GM12801 (cell line): ENCODE results near the gene RGS5.

Experiments
- TF ChIP-seq, protein P1 (sequence below): IDR thresholded peaks from one replicate; pipeline ENCODE4 v1.5.1; 2011; ENCODE audit warnings: control low read depth; ENCODE audit not compliant: insufficient read length; ENCODE audit errors: extremely low read depth

Gene RGS5, protein sequence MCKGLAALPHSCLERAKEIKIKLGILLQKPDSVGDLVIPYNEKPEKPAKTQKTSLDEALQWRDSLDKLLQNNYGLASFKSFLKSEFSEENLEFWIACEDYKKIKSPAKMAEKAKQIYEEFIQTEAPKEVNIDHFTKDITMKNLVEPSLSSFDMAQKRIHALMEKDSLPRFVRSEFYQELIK

DNA sequence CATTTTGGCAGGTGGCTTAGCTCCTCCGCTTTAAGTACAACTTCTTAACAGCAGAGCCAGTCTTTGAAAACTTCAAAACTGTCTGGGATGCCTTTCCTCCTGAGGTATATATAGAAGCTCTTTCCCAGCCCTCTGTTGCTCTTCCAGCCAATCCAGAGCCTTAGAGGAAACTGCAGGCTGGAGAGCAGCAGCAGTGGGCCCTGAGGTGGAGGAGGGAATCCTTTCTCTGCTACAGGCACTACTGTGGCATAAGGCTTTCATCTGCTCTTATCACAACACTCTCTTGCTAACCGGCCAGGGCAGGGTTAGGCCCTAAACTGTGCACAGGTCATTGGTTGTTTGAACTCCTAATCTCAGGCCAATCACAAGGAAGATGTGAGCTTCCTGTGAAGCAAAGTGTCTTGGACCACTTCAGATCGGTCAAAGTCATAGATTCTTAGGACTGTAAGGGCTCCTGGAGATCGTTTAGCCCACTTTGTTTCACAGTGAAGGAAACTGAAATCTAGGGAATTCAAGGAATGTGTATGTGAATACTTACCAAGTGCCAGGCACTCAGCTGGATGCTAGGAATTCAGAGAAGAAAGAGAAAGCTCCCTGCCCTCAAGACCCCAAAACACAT, at the start of gene RGS5:
RGS5 (minus strand) TSS at position 84 of the 619 bp plus-strand sequence; CDS start at position 3, 81 bp downstream.
- TF ChIP-seq, protein P1, sequence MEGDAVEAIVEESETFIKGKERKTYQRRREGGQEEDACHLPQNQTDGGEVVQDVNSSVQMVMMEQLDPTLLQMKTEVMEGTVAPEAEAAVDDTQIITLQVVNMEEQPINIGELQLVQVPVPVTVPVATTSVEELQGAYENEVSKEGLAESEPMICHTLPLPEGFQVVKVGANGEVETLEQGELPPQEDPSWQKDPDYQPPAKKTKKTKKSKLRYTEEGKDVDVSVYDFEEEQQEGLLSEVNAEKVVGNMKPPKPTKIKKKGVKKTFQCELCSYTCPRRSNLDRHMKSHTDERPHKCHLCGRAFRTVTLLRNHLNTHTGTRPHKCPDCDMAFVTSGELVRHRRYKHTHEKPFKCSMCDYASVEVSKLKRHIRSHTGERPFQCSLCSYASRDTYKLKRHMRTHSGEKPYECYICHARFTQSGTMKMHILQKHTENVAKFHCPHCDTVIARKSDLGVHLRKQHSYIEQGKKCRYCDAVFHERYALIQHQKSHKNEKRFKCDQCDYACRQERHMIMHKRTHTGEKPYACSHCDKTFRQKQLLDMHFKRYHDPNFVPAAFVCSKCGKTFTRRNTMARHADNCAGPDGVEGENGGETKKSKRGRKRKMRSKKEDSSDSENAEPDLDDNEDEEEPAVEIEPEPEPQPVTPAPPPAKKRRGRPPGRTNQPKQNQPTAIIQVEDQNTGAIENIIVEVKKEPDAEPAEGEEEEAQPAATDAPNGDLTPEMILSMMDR, result no peak

DNA sequence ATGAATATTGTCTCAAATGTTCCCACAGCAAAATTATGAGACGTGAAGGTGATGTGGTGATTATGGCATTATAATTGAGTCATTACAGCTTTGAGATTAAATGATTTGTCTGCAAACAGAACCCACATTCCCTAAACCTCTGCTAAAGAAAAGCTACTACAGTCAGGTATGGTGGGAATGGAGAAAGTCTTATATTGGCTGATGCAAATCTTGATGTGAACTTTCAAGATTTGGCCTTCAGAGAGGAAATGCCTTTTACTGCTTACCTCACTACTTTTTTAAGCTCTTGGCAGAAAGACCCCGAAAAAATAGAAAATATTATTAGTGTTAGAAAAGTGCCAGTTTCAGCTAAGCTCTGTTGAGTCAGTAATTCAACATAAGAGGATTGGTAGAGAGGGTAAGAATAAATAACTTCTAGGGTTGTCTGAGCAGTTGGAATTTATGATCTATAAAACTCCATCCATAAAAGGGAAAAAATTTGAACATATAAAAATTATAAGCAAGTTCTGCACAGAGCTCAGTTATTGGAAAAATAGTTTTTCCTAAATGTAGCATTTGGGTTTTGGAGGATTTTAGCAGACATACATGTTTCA, 47.8 kb upstream of the RGS5 start:
- TF ChIP-seq, protein P1, result no peak

DNA sequence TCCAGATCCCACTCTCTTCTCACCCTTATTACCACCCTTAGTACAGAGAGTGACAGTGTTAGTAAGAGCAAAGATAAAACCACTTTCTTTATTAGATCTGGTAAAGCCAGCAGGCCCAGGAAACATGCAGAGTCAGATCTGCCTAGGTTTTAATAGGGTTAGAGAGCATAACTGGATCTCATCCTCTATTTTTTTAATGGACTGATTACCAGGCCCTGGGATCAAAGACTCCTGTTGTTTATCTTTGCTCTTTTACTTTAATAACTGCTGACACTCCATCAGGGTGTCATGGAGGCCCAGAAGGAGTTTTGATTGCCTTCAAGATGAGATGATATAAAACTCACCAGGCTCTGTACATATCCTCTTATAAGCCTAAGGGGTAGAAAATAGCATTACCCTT, 45.3 kb upstream of the RGS5 start:
- TF ChIP-seq, protein P1, result no peak

DNA sequence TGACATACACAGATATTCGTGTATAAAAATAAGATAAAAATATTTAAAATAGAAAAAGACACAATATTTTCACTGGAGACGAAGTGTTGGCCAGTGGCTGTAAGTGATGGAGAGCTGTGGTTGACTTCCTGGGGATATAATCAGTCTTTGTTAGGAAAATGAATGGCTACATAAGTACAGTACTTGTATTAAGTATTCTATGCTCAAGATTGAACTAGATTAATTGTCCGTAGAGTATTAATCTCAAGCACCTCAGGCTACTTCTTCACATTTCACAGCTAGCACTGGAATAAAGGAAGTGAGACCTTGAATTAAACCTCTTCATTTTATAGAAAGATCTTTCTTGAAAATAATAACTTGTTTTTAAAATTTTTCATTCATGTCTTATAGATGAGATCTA, 39.0 kb upstream of the RGS5 start:
- TF ChIP-seq, protein P1, result no peak

DNA sequence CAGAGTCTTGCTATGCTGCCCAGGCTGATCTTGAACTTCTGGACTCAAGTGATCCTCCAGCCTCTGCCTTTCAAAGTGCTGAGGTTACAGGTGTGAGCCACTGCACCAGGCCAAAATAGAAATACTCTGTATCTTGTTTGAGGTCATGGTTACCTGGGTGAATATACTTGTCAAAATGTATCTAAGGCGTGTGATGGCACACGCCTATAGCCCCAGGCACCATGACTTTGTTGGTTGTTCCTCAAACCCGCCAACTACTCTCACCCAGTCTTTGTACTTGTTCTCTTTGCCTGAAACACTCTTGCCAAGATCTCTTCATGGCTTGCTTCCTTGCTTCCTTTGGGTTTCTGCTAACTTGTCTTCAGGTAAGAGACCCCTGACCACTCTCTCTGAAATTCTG, 38.0 kb upstream of the RGS5 start:
- TF ChIP-seq, protein P1, result no peak

DNA sequence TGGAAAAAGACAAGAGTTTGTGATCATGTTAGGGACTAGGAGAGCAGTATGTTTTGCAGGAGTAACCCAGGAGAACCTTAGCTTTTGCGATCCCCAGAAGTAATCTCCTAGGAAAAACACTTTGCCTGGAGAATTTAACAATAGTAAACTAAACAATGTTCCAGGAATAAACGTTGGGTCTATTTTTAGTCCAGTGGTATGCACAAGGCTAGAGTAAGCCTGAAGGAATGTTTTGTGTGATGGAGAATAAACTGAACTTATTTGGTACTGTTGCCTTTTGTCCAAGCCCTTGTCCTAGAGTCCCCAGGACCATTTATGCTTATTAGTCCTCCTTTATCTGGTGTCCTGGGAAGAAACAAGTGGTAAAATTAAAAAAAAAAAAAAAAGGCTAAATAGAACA, 28.7 kb upstream of the RGS5 start:
- TF ChIP-seq, protein P1, result no peak

DNA sequence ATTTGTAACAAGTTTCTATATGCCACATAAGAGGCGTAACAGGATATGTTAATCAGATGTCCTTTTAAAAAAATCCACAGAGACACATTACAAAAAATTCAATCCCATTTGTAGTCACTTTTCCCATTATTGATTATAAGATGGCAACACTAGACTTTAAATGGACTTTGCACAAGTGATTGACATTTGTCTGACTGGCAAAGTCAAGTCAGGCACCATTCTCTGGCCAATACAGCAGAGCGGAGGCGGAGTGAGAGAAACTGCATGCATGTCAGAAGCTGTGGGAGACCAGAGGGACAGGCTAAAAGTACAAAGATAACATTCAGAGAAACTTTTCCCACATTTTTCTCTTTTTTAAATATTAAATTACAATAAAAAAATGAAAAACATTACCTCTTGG, 28.1 kb upstream of the RGS5 start:
- TF ChIP-seq, protein P1, result no peak
